GM19397 (cell line): ENCODE results near the gene TMEM183A.
"Not testable (repeated sequence)": the region's sequence is repeated elsewhere in the genome, so short reads cannot be mapped to it uniquely, and the experiment has no call there.

Source experiments
- ATAC-seq: cut with Tn5 transposase; IDR thresholded peaks from one replicate; pipeline ENCODE4 v1.9.1; 2021; ENCODE audit warnings: mild to moderate bottlenecking, moderate library complexity; ENCODE audit not compliant: unreplicated experiment

The TMEM183A gene

DNA sequence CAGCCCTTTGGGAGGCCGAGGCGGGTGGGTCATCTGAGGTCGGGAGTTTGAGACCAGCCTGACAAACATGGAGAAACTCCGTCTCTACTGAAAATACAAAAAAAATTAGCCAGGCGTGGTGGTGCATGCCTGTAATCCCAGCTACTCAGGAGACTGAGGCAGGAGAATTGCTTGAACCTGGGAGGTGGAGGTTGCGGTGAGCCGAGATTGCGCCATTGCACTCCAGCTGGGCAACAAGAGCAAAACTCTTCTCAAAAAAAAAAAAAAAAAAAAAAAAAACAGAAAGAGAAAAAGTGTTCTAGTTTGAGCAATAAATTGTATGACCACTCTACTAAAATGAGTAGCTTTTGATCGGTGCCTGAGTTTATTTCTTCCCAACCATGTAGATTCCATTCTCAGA lies 21.1 kb upstream of the TMEM183A start:
- not testable (repeated sequence) for ATAC-seq

GRCh38 chr1:202987255-202987654 lies 19.9 kb upstream of the TMEM183A start:
- ATAC-seq = no peak

- ATAC-seq = no peak
These were observed 19.1 kb upstream of the TMEM183A start for GRCh38 chr1:202987922-202988583.

DNA sequence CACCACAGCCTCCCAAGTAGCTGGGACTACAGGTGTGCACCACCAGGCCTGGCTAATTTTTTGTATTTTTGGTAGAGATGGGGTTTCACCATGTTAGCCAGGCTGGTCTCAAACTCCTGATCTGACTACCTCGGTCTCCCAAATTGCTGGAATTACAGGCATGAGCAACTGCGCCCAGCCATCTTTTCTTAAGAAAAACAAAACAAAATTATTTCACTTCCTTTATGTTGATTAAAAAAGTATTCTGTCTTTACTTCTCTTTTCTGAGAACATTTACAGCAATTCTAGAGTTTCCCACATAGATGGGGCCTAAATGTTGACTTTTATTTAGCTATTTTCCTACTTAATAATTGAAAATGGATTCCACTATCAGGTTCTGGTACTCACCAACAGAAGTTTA lies 17.3 kb upstream of the TMEM183A start:
- no peak for ATAC-seq

- no peak for ATAC-seq
These were observed 16.1 kb upstream of the TMEM183A start for GRCh38 chr1:202991112-202991511.

DNA sequence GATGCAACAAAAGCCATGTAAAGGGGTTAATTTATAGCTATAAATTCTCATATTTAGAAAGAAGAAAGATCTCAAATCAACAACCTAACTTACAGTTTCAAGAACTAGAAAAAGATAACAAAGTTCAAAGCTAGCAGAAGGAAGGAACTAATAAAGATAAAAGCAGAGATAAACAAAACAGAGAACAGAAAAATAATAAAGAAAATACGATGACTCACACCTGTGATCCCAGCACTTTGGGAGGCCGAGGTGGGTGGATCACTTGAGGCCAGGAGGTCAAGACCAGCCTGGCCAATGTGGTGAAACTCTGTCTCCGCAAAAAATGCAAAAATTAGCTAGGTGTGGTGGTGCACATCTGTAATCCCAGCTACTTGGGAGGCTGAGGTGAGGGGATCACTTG lies 12.4 kb upstream of the TMEM183A start:
- no peak for ATAC-seq

DNA sequence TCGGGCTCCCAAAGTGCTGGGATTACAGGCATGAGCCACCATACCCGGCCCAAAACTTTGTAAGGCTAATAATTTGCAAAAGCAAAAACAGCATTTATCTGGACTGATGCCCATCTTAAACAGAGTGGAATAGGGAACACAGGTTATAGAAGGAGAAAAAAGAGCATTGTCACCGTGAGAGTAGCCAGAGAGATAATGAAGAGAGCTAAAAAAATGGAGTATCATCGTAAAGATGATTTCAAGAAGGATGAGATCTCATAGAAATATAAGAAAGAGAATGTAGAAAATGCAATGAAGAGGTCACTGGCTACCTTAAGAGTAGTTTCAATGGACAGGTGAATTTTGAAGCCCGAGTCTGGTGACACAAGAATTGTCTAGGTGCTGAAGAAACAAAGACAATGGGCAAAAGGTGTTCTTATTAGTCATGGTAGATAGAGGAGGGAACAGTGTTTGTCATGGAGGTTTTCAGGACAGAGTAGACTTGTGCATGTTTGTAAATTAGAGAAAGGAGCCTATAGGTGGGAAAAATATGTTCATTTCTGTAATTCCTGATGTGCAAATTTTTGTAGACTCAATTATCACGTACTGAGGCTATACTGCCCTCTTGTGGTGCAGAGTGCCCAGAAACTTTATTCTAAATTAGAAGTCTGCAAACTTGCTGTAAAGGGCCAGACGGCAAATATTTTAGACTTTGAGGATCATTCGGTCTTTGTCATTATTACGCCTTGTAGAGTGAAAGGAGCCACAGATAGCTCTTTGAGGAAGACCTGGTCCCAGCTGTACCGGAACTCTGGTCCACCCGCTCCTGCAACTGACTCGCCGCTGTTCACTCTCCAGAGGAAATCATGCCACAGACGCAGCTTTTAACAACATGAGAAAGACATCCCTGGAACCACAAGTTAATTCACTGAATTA lies 8.1 kb upstream of the TMEM183A start:
- ATAC-seq = no peak

DNA sequence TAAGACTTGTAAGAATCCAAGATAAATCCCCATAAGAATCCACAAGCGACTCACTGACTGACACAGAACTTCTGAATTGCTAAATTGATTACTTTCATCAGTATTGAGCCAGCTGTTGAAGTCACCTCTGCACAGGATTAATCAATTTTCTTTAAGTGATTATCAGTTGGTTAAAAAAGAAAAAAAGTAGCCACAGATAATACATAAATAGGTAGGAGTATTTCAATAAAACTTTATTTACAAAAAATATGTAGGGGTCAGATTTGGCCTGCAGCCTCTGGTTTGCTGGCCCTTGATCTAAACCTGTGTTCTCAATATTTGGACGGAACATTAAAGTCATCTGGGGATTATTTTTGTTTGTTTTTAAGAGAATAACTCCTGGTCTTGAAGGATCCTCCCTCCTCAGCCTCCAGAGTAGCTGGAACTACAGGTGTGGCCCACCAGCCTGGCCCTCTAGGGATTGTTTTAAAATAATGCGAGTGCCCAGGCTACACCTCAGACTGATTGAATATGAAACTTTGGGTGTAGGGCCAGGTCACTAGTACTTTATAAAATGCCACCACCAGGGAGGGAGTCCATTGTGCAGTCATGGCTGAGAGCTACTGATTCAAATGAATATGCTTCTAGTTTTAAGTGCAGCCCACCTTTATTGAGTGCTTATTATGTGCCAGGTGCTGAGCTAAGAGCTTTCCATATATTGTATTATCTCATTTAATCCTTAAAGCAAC lies 6.8 kb upstream of the TMEM183A start:
- ATAC-seq = no peak

GRCh38 chr1:203001986-203002385 lies 5.2 kb upstream of the TMEM183A start:
- no peak for ATAC-seq

DNA sequence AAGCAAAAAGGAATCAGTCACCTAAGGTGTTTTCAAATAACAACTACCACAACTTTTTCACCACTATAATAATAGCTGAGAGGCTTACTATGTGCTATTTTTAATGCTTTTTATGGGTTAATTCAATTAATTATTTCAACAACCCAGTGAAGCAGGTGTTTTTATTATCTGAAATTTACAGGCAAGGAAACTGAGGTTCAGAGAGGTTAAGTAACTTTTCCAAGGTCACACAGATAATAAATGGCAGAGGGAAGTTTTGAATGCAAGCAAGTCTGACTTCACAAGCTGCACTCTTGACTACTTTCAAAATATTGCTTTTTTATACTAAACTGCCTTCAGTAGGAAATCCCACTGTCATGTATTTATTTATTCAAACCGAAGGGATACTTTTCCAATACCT lies 4.2 kb upstream of the TMEM183A start:
- no peak for ATAC-seq

- ATAC-seq = not testable (repeated sequence)
These were observed 1.6 kb upstream of the TMEM183A start for GRCh38 chr1:203005395-203006142.

DNA sequence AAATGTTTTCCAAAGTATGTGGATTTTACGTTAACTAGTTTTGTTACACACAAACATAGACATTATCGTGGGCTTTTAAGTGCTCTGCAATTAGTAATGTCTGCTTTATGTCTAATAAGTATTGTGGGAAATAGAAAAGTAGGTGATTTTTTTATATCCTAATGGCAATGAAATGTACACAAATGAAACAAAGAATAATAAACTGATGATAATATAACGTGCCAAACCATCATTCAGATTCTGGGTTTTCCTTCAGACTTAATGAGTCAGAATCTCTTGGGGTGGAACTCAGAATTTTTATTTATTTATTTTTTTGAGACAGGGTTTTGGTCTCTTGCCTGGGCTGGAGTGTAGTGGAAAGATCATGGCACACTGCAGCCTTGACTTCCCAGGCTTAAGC lies 2.0 kb downstream of the TMEM183A start:
- no peak for ATAC-seq

DNA sequence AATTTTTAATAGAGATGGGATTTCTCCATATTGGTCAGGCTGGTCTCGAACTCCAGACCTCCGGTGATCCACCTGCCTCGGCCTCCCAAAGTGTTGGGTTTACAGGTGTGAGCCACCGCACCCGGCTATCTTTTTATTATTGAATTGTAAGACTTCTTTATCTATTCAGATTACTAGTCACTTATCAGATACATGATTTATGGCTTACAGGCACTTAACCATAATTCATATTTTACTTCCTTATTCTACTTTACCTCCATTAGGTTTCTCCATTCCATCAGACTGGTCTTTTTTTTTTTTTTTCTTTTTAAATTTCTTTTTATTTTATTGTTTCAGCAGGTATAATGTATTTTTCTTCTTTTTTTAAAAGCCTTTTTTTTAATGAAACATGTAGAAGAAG lies 4.4 kb downstream of the TMEM183A start:
- no peak for ATAC-seq

DNA sequence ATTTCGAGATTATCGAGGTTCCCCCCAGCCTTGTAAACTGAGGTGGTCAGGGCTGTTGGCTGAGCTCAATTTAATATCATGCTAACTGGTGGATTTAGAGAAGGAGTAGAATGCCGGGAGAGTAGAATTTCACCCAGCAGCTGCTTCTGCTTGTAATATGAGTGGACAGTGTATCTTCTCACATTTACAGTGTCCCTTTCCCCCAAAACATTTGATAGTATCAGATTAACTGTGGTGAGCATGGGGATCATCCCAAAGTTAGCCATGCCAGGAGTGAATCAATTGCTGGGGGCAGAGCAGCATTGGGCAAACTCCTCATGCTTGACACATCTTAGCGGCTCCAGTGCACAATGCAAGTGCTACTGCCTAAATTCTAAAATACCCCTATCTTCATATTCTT lies 9.9 kb downstream of the TMEM183A start:
- ATAC-seq = no peak

- ATAC-seq = no peak
These were observed 10.5 kb downstream of the TMEM183A start for GRCh38 chr1:203017692-203018091.

DNA sequence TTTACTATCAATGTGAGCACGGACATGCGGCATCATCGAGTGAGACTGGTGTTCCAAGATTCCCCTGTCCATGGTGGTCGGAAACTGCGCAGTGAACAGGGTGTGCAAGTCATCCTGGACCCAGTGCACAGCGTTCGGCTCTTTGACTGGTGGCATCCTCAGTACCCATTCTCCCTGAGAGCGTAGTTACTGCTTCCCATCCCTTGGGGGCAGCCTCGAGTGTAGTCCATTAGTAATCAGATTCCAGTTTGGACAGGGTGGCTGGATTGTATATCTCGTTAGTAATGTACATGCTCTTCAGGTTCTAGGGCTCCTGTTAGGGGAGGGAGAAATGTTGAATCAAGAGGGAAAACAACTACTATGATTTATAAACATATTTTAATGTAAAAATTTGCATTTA lies 15.7 kb downstream of the TMEM183A start:
- not testable (repeated sequence) for ATAC-seq

DNA sequence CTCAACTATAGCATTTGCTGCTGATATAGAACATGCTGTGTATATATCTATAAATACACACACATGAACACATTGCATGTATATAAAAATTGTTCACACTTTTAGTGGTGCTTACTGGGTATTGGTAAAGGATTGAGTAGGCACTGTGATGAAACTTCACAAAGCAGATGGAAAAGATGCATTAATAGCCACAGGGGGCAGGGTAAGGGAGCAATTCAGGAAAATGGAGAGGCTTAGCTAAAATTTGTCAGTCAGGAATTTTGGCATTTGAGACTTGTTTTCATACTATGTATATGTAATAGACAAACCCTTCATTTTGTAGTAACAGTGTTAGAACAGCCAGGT lies 18.5 kb downstream of the TMEM183A start:
- no peak for ATAC-seq

GRCh38 chr1:203026031-203026665 lies 19.0 kb downstream of the TMEM183A start, which contains the start of gene PPFIA4:
PPFIA4 (plus strand) TSS chr1:203026491; CDS start chr1:203039009, 12,518 bp downstream.
- peak; percentile 79 for ATAC-seq

DNA sequence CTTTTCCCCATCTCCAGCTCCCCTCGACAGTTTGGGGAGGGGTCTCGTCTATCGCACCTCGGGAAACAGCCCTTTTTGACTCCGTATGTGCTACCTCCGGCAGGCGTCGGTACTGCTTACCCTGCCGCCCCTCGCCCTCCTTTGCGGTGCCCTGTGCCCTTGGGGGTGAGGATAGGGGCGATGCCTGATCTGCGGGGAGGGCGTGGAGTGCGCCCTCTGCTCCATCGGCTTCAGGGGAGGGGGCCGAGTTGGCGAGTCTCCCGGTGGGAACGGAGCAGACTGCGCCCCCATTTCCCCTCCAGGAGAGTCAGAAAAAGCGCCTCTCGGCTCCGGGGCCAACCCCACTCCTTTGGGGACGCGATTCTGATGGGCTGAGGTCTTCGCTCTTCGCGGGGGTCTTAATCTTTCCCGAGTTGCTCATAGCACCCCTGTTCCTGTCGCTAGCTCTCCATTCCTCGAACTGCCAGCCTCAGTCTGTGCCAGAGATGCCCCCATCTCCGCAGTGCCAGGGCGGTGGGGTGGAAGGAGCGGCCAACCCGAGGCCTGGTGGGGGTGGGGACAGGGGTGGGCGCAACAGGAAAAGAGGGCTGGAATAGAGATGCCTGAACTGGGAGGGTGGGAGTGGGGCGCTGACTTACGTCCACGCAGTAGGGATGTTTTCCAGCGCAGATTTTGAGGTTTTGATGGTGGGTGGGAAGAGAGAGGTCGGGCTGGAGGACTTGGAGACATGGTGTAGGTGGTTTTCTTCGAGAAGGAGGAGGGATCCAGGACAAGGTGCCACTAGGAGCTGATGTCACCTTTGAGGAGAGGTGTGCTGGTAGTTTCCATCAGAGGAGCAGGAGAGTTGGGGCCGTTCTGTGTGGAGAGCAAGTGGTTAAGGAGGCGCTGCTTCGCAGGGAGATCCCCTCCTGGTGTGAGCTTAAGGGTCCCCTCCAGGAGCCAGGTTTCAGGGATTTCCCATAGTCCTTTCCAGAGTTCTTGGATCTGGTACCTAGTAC lies 19.8 kb downstream of the TMEM183A start:
- ATAC-seq = peak; percentile 11
